Psoas muscle (tissue), 8 donors: Measurements from ENCODE around the gene BEST2. TPM values are rescaled to one million over a fixed set of nuclear protein-coding genes. Genes with fewer than 3 reads are reported as not detected.
A peak's percentile ranks its signal among the peaks of the same experiment; 100 is the strongest.
"Not testable (repeated sequence)": the region's sequence is repeated elsewhere in the genome, so short reads cannot be mapped to it uniquely, and the experiment has no call there.

Source experiments
- ATAC-seq, 4 donors: fragments of 200-7000 bp; cut with Tn5 transposase; one replicate each; pipeline ENCODE4 v1.9.1; 2020; ENCODE audit warnings: moderate library complexity in 3 of 4, mild to moderate bottlenecking in 2 of 4
- DNase-seq, 2 donors: peaks; one replicate each; pipeline ENCODE4 v3.0.0-alpha.2; 2020
- H3K27ac ChIP-seq: fragments of 200-600 bp; one replicate; pipeline ENCODE4 v1.8.0; 2022
- H3K27me3 ChIP-seq, 3 donors: fragments of 200-600 bp in 1 of 3; one replicate each; pipeline versions ENCODE4 v1.6.1 to v1.8.0; 2013 to 2022; ENCODE audit warnings: low read length in 2 of 3, mild to moderate bottlenecking in 2 of 3, moderate library complexity in 1 of 3; ENCODE audit not compliant: insufficient read depth in 3 of 3
- H3K36me3 ChIP-seq, 2 donors: fragments of 200-600 bp in 1 of 2; one replicate each; pipeline versions ENCODE4 v1.6.1 to v1.8.0; 2013 to 2022; ENCODE audit warnings: low read depth in 1 of 2, mild to moderate bottlenecking in 1 of 2, moderate library complexity in 1 of 2; ENCODE audit not compliant: insufficient read depth in 1 of 2
- H3K4me1 ChIP-seq: fragments of 200-600 bp; one replicate; pipeline ENCODE4 v1.8.0; 2022
- H3K4me3 ChIP-seq: fragments of 200-600 bp; one replicate; pipeline ENCODE4 v1.8.0; 2022; ENCODE audit warnings: mild to moderate bottlenecking
- H3K9me3 ChIP-seq: fragments of 200-600 bp; one replicate; pipeline ENCODE4 v1.8.0; 2022
- WGBS, 3 donors: extraction: QIAGEN DNeasy Blood & Tissue Kit; methylation state at CpG; one replicate each; pipeline versions ENCODE4 v1.1.6 to v1.1.7; 2013; 5-methylcytosine and 5-hydroxymethylcytosine counted together
- intact Hi-C, 2 donors: fragments of 100-400 bp; cut with DNase I; formaldehyde crosslinking; loops; one replicate each; pipeline versions ENCODE4 v1.11.0 to v1.14.2; 2022
- polyA plus RNA-seq, 3 donors: library from polyadenylated mRNA; stranded (reverse); fragments of 200-250 nt; gene quantifications; one replicate each; pipeline ENCODE4 v1.2.3, GENCODE V29; 2013
- total RNA-seq, 4 donors: library from RNA; stranded (reverse); fragmentation: NEBNext Ultra II Directional in 2 of 4; extraction: Animal tissue kit (Norgen Biotek cat#: 25700) in 2 of 4; gene quantifications; one replicate each; pipeline versions ENCODE4 v1.2.1 to v1.2.4, GENCODE V29; 2021 to 2023
- TF ChIP-seq, protein P1 (sequence below): fragments of 200-600 bp; IDR thresholded peaks from one replicate; pipeline ENCODE4 v1.8.0; 2022; ENCODE audit warnings: antibody characterized with exemption
- donor health status: healthy with polysubstance abuse.
- donor health status: DM: no; HTN: no; CAD: no; lungs with moderate emphysema.
- donor health status: Bipolar disorder and iron deficiency.
- donor health status: healthy.
- donor health status: DM: yes; HTN: yes; CAD: no.
- donor health status: DM: no; HTN: no; CAD: no.
- donor health status: DM: no; HTN: no; CAD: no.
- donor health status: DM: yes; HTN: yes; CAD: no.

Gene BEST2
- total and polyA plus RNA-seq, 7 donors: 0.04 to 0.37 (median 0.08) TPM; not detected in 4

DNA sequence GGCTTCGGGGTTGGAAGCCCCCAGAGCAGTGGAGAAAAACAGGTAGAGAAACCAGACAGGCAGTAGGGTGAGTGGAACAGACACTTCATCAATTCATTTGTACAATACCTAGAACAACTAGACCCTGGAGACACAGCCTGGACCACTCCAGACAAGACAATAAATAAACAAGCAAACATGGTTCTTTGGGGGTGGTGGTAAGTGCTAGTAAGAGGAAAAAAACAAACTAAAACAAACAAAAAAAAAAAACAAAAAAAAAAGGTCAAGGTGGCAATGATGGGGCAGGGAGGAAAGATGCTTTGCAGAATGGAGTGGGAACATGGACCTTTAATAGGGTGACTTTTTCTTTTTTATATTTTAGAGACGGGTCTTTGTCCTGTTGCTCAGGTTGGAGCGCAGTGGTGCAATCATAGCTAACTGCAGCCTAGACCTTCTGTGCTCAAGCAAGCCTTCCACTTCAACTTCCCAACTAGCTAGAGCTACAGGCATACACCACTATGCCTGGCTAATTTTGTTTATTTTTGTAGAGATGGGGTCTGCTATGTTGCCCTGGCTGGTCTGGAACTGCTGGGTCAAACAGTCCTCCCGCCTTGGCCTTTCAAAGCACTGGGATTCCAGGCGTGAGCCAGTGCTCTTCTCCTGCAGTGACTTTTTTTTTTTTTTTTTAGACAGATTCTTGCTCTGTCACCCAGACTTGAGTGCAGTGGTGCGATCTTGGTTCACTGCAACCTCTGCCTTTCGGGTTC is 42.8 kb downstream of the BEST2 start:
- peak overlapping the region; percentile 99 for H3K27ac ChIP-seq
- peak overlapping the region; percentile 99 for H3K4me3 ChIP-seq
- TF ChIP-seq, protein P1, sequence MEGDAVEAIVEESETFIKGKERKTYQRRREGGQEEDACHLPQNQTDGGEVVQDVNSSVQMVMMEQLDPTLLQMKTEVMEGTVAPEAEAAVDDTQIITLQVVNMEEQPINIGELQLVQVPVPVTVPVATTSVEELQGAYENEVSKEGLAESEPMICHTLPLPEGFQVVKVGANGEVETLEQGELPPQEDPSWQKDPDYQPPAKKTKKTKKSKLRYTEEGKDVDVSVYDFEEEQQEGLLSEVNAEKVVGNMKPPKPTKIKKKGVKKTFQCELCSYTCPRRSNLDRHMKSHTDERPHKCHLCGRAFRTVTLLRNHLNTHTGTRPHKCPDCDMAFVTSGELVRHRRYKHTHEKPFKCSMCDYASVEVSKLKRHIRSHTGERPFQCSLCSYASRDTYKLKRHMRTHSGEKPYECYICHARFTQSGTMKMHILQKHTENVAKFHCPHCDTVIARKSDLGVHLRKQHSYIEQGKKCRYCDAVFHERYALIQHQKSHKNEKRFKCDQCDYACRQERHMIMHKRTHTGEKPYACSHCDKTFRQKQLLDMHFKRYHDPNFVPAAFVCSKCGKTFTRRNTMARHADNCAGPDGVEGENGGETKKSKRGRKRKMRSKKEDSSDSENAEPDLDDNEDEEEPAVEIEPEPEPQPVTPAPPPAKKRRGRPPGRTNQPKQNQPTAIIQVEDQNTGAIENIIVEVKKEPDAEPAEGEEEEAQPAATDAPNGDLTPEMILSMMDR: no peak
- H3K4me1 ChIP-seq: peaks cover 10% of the 10 kb centered on the region
- intact Hi-C loops: no loop called here
- DNase-seq (no peak), ATAC-seq (no peak)
- no peaks in the 10 kb centered on the region for H3K27me3 ChIP-seq
- 70 to 75% (median 71%) methylated on average over 7 of the region's 7 CpGs for WGBS, 3 donors
- no peaks in the 10 kb centered on the region for H3K9me3 ChIP-seq
- peaks cover 0 to 17% of the 10 kb centered on the region in 2 donors for H3K36me3 ChIP-seq

DNA sequence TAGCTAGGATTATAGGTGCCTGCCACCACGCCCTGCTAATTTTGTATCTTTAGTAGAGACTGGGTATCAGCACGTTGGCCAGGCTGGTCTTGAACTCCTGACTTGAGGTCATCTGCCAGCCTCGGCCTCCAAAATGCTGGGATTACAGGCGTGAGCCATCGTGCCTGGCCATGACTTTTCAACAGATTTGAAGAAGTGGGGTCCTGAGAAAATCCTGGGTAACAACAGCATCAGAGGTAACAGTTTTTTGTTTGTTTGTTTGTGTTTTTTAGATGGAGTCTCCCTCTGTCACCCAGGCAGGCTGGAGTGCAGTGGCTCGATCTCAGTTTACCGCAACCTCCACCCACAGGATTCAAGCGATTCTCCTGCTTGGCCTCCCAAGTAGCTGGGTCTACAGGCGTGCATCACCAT is 43.4 kb downstream of the BEST2 start:
- Histone ChIP-seq H3K27ac (peak overlapping the region; percentile 99), H3K4me1 (peaks cover 10% of the 10 kb centered on the region), H3K27me3 (no peaks in the 10 kb centered on the region), H3K4me3 (no peak overlapping the region), H3K9me3 (no peaks in the 10 kb centered on the region), H3K36me3 (peaks cover 0 to 23% of the 10 kb centered on the region in 2 donors)
- 89 to 94% (median 91%) methylated on average over 9 of the region's 9 CpGs for WGBS, 3 donors
- intact Hi-C loops: loop anchor here (5.0 kb wide), 2 partner anchors 33 to 73 kb away; partner anchors contain the start of gene TNPO2 (in 1 of the 2)
- ATAC-seq (no peak), DNase-seq (peak in 1 of 2 donors; percentile 19)
- TF ChIP-seq, protein P1: no peak

DNA sequence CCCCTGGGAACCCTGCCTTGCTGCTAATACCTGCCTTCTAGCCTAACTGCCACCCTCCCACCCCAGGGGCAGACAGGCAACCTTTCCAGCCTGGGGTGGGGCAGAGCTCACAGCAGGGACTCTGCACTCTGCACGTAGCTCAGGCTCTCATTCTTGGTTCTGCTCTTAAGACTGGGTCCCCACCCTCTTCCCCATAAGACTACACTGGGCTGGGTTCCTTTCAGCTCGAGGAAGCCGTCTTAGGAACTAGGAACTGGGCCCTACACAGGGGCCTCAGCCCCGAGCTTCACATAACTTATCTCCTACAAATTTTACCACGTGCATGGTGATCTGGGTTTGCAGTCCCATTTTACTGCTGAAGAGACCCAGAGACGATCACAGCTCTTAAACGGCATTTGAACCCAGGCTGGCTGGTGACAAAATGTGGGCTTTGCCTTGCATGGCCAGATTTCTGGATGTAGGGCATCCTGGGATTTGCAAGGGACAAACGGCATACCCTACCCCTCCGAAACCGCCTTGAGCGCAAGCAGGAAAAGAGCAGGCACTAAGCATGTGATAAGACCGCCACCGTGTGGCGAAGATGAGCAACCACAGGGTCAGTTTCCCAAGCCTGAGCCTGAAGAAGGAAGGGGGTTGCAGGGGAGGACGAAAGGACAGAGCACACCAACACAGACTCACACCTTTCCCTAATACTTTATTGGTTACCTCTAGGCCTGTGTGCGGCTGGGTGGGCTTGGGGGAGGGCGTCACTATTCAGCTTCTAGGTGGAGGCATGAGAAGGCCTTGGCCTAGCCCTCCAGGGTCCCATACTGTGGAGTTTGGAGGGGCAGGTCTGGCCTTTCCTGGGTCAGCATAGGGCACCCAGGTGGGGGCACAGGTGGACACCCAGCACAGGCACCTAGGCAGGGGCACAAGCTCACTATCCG is 44.8 kb downstream of the BEST2 start:
- Histone ChIP-seq H3K27me3 (no peaks in the 10 kb centered on the region), H3K9me3 (no peaks in the 10 kb centered on the region), H3K4me3 (no peak overlapping the region), H3K4me1 (peaks cover 17% of the 10 kb centered on the region), H3K27ac (peak overlapping the region; percentile 19), H3K36me3 (peaks cover 0 to 31% of the 10 kb centered on the region in 2 donors)
- ATAC-seq (peak in 2 of 4 donors; percentile 28 to 40), DNase-seq (peak; percentile 71 to 85)
- WGBS, 3 donors: 11 to 17% (median 11%) methylated on average over 18 of the region's 18 CpGs
- TF ChIP-seq, protein P1: peak; percentile 93
- intact Hi-C loops: loop anchor here (1.0 to 5.0 kb wide), 4 partner anchors 19 to 74 kb away; partner anchors contain the start of gene TNPO2 (in 1 of the 2)

DNA sequence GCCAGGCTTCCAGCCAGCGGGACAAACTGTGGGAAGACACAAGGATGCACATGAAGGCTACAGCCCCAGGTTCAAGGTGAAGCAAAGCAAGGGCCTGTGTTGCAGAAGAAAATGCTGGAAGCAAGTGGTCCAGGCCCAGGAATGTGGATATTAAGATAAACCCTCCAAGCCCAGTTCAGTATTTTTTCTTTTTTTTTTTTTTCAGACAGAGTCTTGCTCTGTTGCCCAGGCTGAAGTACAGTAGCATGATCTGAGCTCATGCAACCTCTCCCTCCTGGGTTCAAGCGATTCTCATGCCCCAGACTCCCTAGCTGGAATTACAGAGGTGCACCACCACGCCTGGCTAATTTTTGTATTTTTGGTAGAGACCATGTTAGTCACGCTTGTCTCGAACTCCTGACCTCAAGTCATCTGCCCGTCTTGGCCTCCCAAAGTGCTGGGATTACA is 45.6 kb downstream of the BEST2 start:
- DNase-seq: no peak
- Histone ChIP-seq H3K4me1 (peaks cover 20% of the 10 kb centered on the region), H3K4me3 (no peak overlapping the region), H3K27me3 (no peaks in the 10 kb centered on the region), H3K36me3 (peaks cover 0 to 31% of the 10 kb centered on the region in 2 donors), H3K27ac (no peak overlapping the region), H3K9me3 (no peaks in the 10 kb centered on the region)
- intact Hi-C loops: loop anchor here (5.0 kb wide), 2 partner anchors 35 to 75 kb away; partner anchors contain the start of gene TNPO2 (in 1 of the 2)
- TF ChIP-seq, protein P1: no peak
- ATAC-seq: no peak
- WGBS, 3 donors: 88 to 89% (median 88%) methylated on average over 6 of the region's 6 CpGs

DNA sequence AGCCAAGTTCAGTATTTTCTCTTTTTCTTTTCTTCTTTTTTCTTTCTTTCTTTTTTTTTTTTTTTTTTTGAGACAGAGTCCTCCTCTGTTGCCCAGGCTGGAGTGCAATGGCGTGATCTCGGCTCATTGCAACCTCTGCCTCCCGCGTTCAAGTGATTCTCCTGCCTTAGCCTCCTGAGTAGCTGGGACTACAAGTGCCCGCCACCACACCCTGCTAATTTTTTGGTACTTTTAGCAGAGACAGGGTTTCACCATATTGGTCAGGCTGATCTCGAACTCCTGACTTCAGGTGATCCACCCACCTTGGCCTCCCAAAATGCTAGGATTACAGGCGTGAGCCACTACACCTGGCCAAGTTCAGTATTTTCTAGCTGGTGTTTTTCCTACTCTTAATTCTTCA is 46.0 kb downstream of the BEST2 start:
- 94 to 98% (median 95%) methylated on average over 7 of the region's 7 CpGs for WGBS, 3 donors
- Histone ChIP-seq H3K36me3 (peaks cover 0 to 31% of the 10 kb centered on the region in 2 donors), H3K4me1 (peaks cover 25% of the 10 kb centered on the region)
- H3K27ac ChIP-seq, H3K4me3 ChIP-seq, ATAC-seq, H3K27me3 ChIP-seq, DNase-seq, H3K9me3 ChIP-seq: not testable (repeated sequence)
- intact Hi-C loops: loop anchor here (5.0 kb wide), 2 partner anchors 35 to 75 kb away; partner anchors contain the start of gene TNPO2 (in 1 of the 2)
